Upper lobe of left lung (tissue), 6 donors: ENCODE data around the gene IFI30. TPM values are rescaled to one million over a fixed set of nuclear protein-coding genes. Genes with fewer than 3 reads are reported as not detected.

Experiments used
- ATAC-seq, 2 donors: fragments of 200-7000 bp; cut with Tn5 transposase; one replicate each; pipeline ENCODE4 v1.9.1; 2022; ENCODE audit warnings: mild to moderate bottlenecking in 2 of 2, moderate library complexity in 2 of 2; ENCODE audit not compliant: low FRiP score in 2 of 2
- DNase-seq, 2 donors: peaks; one replicate each; pipeline ENCODE4 v3.0.0-alpha.2; 2019 to 2020
- H3K27ac ChIP-seq, 4 donors: fragments of 200-600 bp; sonication (generic); one replicate each; pipeline ENCODE4 v1.5.1; 2016 to 2019
- H3K27me3 ChIP-seq, 4 donors: fragments of 200-600 bp; sonication (generic); one replicate each; pipeline ENCODE4 v1.5.1; 2017 to 2019
- H3K36me3 ChIP-seq, 4 donors: fragments of 200-600 bp; sonication (generic); one replicate each; pipeline ENCODE4 v1.5.1; 2016 to 2019
- H3K4me1 ChIP-seq, 4 donors: fragments of 200-600 bp; sonication (generic); one replicate each; pipeline ENCODE4 v1.5.1; 2018 to 2019
- H3K4me3 ChIP-seq, 4 donors: fragments of 200-600 bp; sonication (generic); one replicate each; pipeline ENCODE4 v1.5.1; 2017 to 2019; ENCODE audit warnings: mild to moderate bottlenecking in 2 of 4, moderate library complexity in 1 of 4
- H3K9me3 ChIP-seq, 4 donors: fragments of 200-600 bp; sonication (generic); one replicate each; pipeline ENCODE4 v1.5.1; 2018 to 2019
- CTCF ChIP-seq, 6 experiments: fragments of 450-650 bp in 4 of 6; fragments of 200-600 bp in 2 of 6; sonication (generic) in 2 of 6; IDR thresholded peaks; one replicate each; pipeline ENCODE4 v1.5.1; 2016 to 2019; ENCODE audit warnings: antibody characterized with exemption in 6 of 6
- EP300 ChIP-seq, 4 donors: sonication (generic); formaldehyde crosslinking; IDR thresholded peaks; one replicate each; pipeline ENCODE4 v1.5.1; 2017; ENCODE audit warnings: antibody characterized with exemption in 4 of 4, control low read depth in 2 of 4
- POLR2A ChIP-seq, 4 donors: fragments of 450-650 bp; IDR thresholded peaks; one replicate each; pipeline ENCODE4 v1.5.1; 2016 to 2017; ENCODE audit warnings: antibody characterized with exemption in 4 of 4, mild to moderate bottlenecking in 2 of 4
- POLR2AphosphoS5 ChIP-seq, 2 donors: sonication (generic); formaldehyde crosslinking; IDR thresholded peaks; one replicate each; pipeline ENCODE4 v1.5.1; 2017; ENCODE audit warnings: antibody characterized with exemption in 2 of 2
- WGBS, 2 donors: methylation state at CpG; one replicate each; pipeline ENCODE4 v1.1.5; 2017 to 2018; 5-methylcytosine and 5-hydroxymethylcytosine counted together
- total RNA-seq, 6 donors: library from RNA; depleted of rRNA in 4 of 6; stranded (reverse); fragments of >200 nt in 4 of 6; gene quantifications; one replicate each; pipeline versions ENCODE4 v1.1.0 to v1.2.1, GENCODE V29; 2016 to 2021
- donor health status: DM: no; HTN: no; CAD: no; lungs with moderate emphysema.
- donor health status: DM: no; HTN: yes; CAD: no; lungs with severe emphysema.

The IFI30 gene
- total RNA-seq, 6 donors from 2014 or later, result 228 to 764 (median 476) TPM

- peaks cover 0 to 30% (median 22%) of the 10 kb centered on the region in 4 donors for H3K36me3 ChIP-seq
These were observed 23.7 kb downstream of the IFI30 start for GRCh38 chr19:18197306-18197705.

GRCh38 chr19:18197941-18198340 is 24.3 kb downstream of the IFI30 start:
- Histone ChIP-seq H3K27me3 (no peaks in the 10 kb centered on the region), H3K36me3 (peaks cover 0 to 30% (median 22%) of the 10 kb centered on the region in 4 donors), H3K27ac (no peak overlapping the region), H3K4me3 (no peak overlapping the region), H3K4me1 (peaks cover 14 to 28% (median 20%) of the 10 kb centered on the region in 4 donors), H3K9me3 (no peaks in the 10 kb centered on the region)
- DNase-seq (no peak), ATAC-seq (no peak)
- TF ChIP-seq POLR2AphosphoS5 (IDR thresholded peaks at IDR 0.05), result no peak
- TF ChIP-seq POLR2A (IDR thresholded peaks at IDR 0.05), result no peak
- 73 to 75% methylated on average over 6 of the region's 6 CpGs for WGBS, 2 donors

More at GRCh38 chr19:18197306-18197705, 23.7 kb downstream of the IFI30 start:
- Histone ChIP-seq H3K4me1 (peaks cover 11 to 22% (median 15%) of the 10 kb centered on the region in 4 donors), H3K27me3 (no peaks in the 10 kb centered on the region), H3K4me3 (no peak overlapping the region), H3K9me3 (no peaks in the 10 kb centered on the region), H3K27ac (no peak overlapping the region)
- whole genome bisulfite sequencing, 2 donors, result 92 to 94% methylated on average over 18 of the region's 18 CpGs
- ATAC-seq (no peak), DNase-seq (no peak)
- TF ChIP-seq POLR2A (IDR thresholded peaks at IDR 0.05), result no peak
- TF ChIP-seq POLR2AphosphoS5 (IDR thresholded peaks at IDR 0.05), result no peak
- no peak for TF ChIP-seq CTCF (IDR thresholded peaks at IDR 0.05)
- TF ChIP-seq EP300 (IDR thresholded peaks at IDR 0.05), result no peak

GRCh38 chr19:18198374-18198773 is 24.8 kb downstream of the IFI30 start:
- H3K27me3 ChIP-seq, result no peaks in the 10 kb centered on the region
- no peak overlapping the region for H3K4me3 ChIP-seq
- TF ChIP-seq CTCF (IDR thresholded peaks at IDR 0.05) (no peak), POLR2AphosphoS5 (IDR thresholded peaks at IDR 0.05) (no peak), POLR2A (IDR thresholded peaks at IDR 0.05) (no peak), EP300 (IDR thresholded peaks at IDR 0.05) (no peak)
- H3K9me3 ChIP-seq, result no peaks in the 10 kb centered on the region
- DNase-seq, result no peak
- peaks cover 0 to 30% (median 22%) of the 10 kb centered on the region in 4 donors for H3K36me3 ChIP-seq
- 90 to 97% methylated on average over 6 of the region's 6 CpGs for WGBS, 2 donors
- ATAC-seq, result no peak
- H3K4me1 ChIP-seq, result peaks cover 19 to 32% (median 24%) of the 10 kb centered on the region in 4 donors
- H3K27ac ChIP-seq, result no peak overlapping the region

GRCh38 chr19:18202397-18202777 is 28.8 kb downstream of the IFI30 start:
- peaks cover 15 to 30% (median 21%) of the 10 kb centered on the region in 4 donors for H3K4me1 ChIP-seq
- H3K9me3 ChIP-seq, result no peaks in the 10 kb centered on the region
- DNase-seq, result no peak
- H3K36me3 ChIP-seq, result peaks cover 0 to 12% (median 9%) of the 10 kb centered on the region in 4 donors
- 77 to 83% methylated on average over 23 to 24 of the region's 24 CpGs for WGBS, 2 donors
- H3K4me3 ChIP-seq, result no peak overlapping the region
- no peak for ATAC-seq
- H3K27me3 ChIP-seq, result no peaks in the 10 kb centered on the region
- TF ChIP-seq EP300 (IDR thresholded peaks at IDR 0.05), result no peak
- no peak for TF ChIP-seq POLR2A (IDR thresholded peaks at IDR 0.05)
- no peak for TF ChIP-seq CTCF (IDR thresholded peaks at IDR 0.05)
- TF ChIP-seq POLR2AphosphoS5 (IDR thresholded peaks at IDR 0.05), result no peak
- H3K27ac ChIP-seq, result no peak overlapping the region

GRCh38 chr19:18202778-18203407 is 29.3 kb downstream of the IFI30 start:
- DNase-seq (peak in 1 of 2 donors; percentile 88), ATAC-seq (no peak)
- Histone ChIP-seq H3K4me1 (peaks cover 15 to 30% (median 21%) of the 10 kb centered on the region in 4 donors), H3K36me3 (peaks cover 0 to 11% (median 8%) of the 10 kb centered on the region in 4 donors), H3K27me3 (no peaks in the 10 kb centered on the region), H3K27ac (no peak overlapping the region), H3K9me3 (no peaks in the 10 kb centered on the region), H3K4me3 (peak overlapping the region; percentile 70 to 90 (median 73))
- 11% methylated on average over 23 of the region's 32 CpGs; no CpG with 5 or more reads in 1 of the 2 donors for WGBS, 2 donors
- TF ChIP-seq CTCF (IDR thresholded peaks at IDR 0.05), result peak in 2 of 6 experiments; percentile 15 to 27
- no peak for TF ChIP-seq POLR2AphosphoS5 (IDR thresholded peaks at IDR 0.05)
